D721Med (cell line): Measurements from ENCODE around the gene PRDM5.

Source experiments
- DNase-seq: peaks from one replicate; pipeline ENCODE4 v3.0.0; 2011; ENCODE audit warnings: low spot score; ENCODE audit not compliant: insufficient read length
- FAIRE-seq: peaks from 2 replicates; lab custom pipeline; 2011; peaks lifted over from hg19 to GRCh38; lab: Jason Lieb, UNC
- TF ChIP-seq, protein P1 (sequence below): IDR thresholded peaks from 2 replicates; pipeline ENCODE4 v1.5.1; 2012; ENCODE audit warnings: mild to moderate bottlenecking, control low read depth; ENCODE audit not compliant: insufficient read depth; ENCODE audit errors: missing control alignments

PRDM5 gene

DNA sequence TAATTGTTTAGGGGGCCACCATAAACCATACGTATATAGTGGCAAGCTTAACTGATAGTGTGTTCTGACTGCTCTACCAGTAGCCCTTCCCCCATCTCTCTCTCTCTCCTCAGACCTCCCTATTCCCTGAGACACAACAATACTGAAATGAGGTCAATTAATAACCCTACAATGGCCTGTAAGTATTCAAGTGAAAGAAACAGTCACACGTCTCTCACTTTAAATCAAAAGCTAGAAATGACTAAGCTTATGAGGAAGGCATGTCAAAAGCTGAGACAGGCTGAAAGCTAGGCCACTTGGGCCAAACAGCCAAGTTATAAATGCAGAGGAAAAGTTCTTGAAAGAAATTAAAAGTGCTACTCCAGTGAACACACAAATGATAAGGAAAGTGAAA, 78.0 kb downstream of the PRDM5 start:
- no peak for FAIRE-seq
- TF ChIP-seq, protein P1, sequence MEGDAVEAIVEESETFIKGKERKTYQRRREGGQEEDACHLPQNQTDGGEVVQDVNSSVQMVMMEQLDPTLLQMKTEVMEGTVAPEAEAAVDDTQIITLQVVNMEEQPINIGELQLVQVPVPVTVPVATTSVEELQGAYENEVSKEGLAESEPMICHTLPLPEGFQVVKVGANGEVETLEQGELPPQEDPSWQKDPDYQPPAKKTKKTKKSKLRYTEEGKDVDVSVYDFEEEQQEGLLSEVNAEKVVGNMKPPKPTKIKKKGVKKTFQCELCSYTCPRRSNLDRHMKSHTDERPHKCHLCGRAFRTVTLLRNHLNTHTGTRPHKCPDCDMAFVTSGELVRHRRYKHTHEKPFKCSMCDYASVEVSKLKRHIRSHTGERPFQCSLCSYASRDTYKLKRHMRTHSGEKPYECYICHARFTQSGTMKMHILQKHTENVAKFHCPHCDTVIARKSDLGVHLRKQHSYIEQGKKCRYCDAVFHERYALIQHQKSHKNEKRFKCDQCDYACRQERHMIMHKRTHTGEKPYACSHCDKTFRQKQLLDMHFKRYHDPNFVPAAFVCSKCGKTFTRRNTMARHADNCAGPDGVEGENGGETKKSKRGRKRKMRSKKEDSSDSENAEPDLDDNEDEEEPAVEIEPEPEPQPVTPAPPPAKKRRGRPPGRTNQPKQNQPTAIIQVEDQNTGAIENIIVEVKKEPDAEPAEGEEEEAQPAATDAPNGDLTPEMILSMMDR: no peak
- DNase-seq: no peak

DNA sequence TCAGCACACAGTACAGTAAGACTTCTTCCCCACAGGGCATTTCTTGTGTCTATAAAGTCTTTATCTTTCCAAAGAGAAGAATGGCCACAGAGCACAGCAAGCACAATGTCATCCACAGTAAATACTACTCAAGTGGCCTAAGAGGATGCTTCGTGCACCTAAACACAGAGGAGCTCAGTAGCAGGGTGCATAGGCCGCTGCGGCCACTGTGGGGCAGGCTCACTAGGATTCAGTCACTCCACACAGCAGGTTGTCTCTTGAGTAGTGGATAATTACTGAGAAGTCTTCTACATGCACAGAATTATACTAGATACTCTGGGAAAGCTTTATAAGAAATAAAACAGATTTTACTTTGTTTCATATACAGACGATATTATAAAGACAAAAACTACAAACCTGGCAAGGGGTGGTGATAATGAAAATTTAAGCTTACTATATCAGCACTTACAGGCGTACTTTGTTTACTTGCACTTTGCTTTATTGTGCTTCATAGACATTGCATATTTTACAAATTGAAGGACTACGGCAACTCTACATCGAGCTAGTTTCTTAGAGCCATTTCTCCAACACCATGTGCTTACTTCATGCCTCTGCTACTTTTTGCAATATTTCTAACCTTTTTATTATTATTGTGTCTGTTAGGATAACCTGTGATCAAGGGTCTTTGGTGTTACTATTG, 78.5 kb downstream of the PRDM5 start:
- FAIRE-seq: no peak

DNA sequence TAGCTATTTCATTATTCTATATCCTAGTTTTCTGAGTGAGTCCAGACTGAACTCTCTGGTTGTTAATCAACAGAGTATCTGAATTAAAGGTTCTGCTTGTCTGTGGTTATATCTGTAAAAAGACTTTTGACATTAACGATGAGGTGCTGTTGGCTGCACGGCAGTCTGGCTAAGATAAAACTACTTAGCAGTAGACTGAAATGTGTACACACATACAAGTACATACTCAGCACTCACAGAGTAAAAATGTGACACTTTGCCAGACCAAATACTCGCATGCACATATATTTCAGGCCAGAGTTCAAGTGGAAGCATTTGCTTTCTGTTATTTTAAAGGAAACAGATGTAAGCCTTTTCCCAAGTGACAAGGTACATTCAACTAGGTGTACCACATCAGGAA, 80.5 kb downstream of the PRDM5 start:
- no peak for DNase-seq
- TF ChIP-seq, protein P1: no peak
- no peak for FAIRE-seq

More for the DNA sequence above, 78.5 kb downstream of the PRDM5 start:
- no peak for DNase-seq
- TF ChIP-seq, protein P1: peak; percentile 40

DNA sequence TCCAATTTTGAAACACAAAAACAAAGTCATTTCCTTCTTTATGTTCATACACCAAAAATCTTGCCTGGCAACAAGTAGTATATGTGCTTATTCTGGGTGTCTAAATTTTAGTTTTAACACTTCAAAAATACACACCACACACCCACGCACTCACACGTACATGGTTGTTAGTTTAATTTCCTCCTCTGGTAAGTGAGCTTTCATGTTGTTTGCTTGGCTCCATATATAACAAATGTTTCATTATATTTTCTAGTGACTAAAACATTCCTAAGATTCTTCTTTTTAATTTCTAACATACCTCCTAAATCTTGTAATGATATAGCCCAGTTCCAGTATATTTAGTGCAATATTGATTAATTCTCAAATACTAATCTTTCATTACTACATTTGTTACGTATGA, 80.9 kb downstream of the PRDM5 start:
- FAIRE-seq (no peak), DNase-seq (no peak)
- TF ChIP-seq, protein P1: no peak

DNA sequence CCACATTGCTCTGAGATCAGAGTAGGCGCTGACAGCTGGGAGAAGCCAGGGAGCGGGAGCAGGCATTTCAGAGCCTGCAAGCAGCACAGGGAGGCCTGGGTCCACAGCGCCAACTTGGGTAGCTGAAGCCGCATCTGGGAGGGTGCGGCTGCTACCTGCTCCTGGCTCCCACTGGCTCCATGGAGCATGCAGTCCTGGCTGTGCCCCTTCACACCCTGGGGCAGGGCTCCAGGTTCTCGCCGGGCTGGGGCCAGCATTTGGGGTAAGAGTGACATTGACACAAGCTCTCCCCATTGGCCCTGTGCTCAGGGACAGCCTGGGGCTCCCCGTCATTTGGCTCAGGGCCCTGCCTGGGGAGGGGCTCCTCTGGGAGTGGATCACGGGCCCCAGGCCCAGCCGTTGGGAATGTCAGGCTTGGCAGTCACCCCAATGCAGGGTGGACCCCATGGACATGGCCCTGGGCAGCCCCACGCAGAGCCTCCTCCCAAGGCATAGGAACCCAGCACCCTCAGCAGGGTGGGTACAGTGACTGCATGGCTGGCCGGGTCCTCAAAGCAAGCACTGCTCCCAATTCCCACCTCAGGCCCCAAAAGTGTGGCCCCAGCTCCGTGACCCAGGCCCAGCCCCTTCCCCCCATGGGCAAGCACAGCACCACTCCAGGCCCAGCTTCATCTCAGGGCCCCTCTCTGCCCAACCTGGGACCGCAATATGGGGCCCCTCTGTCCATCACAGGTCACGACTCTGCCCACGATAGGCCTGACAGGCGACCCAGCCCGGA, 82.4 kb downstream of the PRDM5 start:
- DNase-seq (no peak), FAIRE-seq (no peak)
- TF ChIP-seq, protein P1: no peak

DNA sequence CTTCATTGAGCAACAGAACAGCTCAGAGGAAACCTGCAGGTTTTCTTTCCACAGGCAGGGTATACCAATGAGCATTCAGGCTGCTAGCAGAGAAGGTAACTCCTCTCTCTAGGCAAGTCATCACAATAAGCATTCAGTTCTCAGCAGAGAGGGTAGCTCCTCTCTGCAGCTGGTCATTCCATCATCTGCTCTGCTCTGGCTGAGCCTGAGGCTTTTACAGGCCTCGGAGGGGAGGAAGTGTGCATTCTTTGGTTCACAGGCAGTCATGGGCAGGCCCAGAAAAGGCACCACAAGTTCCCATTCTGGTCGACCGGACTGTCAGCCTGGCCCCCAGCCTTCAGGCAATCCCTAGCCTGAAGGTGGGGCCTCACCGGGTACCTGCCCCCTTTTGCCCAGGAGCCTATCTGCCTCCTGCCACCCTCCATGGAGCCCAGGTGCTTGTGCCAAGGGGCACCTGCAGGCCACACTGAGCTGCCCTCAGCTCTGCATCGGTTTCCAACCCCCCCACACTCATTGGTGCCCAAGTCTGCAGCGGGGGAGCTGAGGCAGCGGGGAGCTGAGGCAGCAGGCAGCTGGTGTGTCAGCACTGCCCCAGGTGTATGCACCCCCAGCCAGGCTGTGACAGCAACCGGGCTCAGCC, 83.1 kb downstream of the PRDM5 start:
- TF ChIP-seq, protein P1: no peak
- DNase-seq (no peak), FAIRE-seq (no peak)
